B cell (primary cell): ENCODE results near the gene SLC6A12.

Source experiments
- EZH2 ChIP-seq: IDR thresholded peaks from 2 replicates; pipeline ENCODE4 v1.6.1; 2012; ENCODE audit warnings: borderline replicate concordance, low read depth, mild to moderate bottlenecking, moderate library complexity, low read length; ENCODE audit not compliant: insufficient read depth, poor library complexity, severe bottlenecking
- TF ChIP-seq, protein P1 (sequence below): fragments of 200-600 bp; IDR thresholded peaks from one replicate; pipeline ENCODE4 v1.8.0; 2022; ENCODE audit warnings: antibody characterized with exemption, mild to moderate bottlenecking

DNA sequence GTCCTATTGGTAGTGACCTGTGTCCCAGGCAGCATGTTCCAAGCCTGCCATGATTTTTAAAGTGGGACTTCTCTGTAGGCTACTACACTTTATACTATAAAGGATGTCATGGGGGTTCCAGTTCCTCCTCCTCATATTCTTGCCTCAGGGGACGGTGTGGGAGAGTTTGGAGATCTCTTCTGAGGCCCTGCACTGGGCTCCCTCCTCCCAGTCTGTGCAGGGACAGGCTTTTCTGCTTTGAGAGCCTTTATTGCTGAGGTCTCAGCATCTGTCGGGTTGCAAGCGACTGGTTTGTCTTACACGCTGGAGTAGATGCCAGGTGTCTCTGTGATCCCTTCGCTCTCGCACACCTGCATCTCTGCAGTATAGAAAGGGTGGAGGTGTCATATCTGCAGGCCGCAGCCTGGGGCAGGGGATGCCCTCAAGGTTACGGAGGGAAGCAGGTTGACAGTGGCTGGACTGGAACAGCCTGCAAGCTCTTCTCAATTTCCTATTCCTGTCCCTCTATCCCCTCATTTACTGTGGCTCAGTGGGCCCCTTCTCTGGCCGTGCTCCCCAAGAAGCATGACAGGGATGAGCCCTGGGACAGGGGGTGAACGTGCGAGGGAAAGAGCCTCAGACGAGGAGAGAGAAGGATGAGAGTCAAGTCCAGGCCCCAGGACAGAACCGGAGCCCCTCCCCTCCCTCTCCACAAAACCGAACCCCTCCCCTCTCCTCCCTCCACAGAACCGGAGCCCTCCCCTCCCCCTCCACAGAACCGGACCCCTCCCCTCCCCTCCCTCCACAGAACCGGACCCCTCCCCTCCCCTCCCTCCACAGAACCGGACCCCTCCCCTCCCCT is 51.3 kb downstream of the SLC6A12 start:
- TF ChIP-seq, protein P1, sequence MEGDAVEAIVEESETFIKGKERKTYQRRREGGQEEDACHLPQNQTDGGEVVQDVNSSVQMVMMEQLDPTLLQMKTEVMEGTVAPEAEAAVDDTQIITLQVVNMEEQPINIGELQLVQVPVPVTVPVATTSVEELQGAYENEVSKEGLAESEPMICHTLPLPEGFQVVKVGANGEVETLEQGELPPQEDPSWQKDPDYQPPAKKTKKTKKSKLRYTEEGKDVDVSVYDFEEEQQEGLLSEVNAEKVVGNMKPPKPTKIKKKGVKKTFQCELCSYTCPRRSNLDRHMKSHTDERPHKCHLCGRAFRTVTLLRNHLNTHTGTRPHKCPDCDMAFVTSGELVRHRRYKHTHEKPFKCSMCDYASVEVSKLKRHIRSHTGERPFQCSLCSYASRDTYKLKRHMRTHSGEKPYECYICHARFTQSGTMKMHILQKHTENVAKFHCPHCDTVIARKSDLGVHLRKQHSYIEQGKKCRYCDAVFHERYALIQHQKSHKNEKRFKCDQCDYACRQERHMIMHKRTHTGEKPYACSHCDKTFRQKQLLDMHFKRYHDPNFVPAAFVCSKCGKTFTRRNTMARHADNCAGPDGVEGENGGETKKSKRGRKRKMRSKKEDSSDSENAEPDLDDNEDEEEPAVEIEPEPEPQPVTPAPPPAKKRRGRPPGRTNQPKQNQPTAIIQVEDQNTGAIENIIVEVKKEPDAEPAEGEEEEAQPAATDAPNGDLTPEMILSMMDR = no peak
- no peak for TF ChIP-seq EZH2
